ENCODE measurements around the gene WWOX. TPM values are rescaled to one million over a fixed set of nuclear protein-coding genes. Genes with fewer than 3 reads are reported as not detected.

Gene WWOX
- polyA plus RNA-seq, 3 donors = 40.3 to 43.7 (median 41.5) TPM

DNA sequence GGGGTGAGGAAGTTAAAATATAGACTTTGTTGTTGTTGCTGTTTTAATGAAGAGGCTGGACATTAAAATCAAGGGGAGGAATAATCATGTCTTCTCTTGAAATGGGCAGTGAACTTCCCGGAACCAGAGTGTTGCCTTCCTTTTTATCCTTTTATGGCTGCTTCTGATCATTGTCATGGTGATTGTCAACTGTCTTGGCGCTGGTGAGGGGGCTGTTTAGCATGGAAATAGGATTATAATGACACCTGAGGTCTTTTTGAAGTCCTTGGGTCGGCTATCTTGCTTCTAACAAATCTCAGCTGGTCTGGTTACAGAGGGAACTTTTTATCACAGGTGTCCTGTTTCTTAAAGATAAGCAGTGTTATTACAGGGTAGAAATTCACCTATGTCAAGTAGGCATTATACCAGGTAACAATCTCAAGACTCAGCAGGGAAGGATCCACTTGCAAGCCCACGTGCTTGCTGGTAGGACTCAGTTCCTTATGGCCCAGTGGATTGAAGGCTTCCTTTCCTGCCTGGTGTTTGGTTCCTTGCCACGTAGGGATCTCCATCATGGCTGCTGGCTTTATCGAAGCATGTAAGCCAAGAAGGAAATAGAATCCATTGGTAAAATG lies 349.3 kb downstream of the WWOX start:
- no peak for DNase-seq (ENCODE audit: low read depth in 3 of 3, low spot score in 2 of 3)

DNA sequence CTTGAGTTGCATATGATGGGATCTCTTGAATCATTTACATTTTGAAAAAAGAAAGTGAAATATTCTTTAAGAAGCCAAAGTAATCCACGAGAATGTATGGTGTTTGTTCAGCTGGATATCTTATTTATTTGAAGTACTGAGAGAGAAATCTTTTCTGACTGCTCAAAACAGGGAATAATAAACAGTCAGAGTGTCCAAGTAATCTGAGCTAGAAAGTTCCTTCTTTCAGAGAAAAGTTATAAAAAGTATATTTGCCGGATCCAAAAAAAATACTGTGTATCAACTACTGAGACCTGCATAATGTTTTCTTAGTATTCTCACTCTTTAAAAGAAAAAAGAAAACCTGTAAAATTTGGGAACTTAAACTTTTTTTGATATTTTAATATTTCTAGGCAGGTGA lies 350.8 kb downstream of the WWOX start:
- DNase-seq (ENCODE audit: low read depth in 3 of 3, low spot score in 2 of 3) = no peak

DNA sequence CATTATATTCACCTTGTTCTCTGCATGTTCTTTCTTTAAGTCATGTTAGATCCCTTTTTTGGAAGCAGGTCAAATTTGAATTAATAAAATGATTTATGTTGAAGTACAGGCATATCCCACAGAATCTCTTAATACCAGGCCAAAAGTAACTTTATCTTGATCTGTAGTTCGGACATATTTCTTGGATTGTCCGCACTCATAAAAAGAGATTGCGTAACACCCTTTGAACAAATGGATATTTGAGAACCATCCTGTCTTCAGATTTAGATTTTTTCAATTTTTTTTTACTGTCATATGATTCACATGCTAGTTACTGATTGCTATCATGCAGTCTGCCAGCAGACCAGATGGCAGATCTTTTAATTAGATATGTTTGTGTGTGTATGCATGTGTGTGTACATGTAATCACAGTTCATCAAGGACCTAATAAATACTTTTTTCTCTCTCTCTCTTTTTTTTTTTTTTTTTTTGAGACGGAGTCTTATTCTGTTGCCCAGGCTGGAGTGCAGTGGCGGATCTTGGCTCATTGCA lies 352.6 kb downstream of the WWOX start:
- DNase-seq (ENCODE audit: low read depth in 3 of 3, low spot score in 2 of 3) = no peak

DNA sequence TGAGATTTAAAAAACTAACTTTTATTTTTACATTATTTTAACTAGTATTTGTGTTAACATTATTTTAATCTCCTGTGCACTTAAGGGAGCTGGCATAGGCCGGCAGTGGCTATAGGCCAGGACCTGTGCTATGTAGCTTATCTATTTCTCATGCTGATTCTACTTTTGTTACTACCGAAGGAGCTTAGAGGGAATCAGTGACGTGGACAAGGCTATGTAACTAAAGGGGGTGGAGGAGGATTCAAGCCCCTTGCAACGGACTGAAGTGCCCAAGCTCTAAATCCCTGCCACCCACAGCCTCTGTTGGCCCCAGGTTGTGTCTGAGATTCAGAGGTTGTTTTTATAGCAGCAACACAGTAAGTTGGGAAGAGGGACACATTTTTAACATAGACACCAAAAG lies 356.4 kb downstream of the WWOX start:
- DNase-seq (ENCODE audit: low read depth in 3 of 3, low spot score in 2 of 3) = no peak

DNA sequence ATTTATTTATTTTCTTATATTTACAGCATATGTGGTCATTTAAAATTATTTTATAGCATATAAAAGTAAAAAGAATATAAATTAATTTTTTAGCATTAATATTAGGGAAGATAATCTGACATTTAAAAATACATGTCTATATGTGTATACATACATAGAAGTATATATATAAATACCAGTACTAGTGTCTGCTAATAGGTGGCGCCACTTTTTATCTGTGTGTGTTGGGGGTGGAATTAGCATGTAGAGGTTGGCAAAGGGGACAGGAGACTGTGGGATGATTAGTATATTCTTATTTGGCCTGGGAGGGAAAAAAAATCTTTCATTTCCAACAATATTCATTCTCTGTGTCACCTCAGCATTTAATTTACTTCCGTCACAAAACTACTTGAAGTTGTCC lies 359.1 kb downstream of the WWOX start:
- DNase-seq (ENCODE audit: low read depth in 3 of 3, low spot score in 2 of 3) = no peak

DNA sequence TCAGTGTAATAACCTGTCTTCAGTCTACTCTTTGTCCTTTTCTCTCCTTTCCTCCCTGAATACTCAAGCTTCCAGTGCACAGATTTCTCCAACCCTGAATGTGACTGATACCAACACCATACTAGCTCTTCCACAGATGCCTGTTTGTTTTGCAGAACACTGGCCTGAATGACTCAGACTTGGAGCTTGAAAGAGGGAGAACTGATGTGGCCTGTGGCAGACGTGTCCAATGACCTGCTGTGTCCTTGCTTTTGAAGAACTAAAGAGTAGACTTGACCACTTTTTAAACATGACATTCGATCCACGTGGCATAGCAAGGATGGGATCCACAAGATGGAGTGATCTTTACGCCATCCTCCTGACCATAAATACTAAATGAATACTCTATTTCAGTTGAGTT lies 361.0 kb downstream of the WWOX start:
- DNase-seq (ENCODE audit: low read depth in 3 of 3, low spot score in 2 of 3) = no peak

DNA sequence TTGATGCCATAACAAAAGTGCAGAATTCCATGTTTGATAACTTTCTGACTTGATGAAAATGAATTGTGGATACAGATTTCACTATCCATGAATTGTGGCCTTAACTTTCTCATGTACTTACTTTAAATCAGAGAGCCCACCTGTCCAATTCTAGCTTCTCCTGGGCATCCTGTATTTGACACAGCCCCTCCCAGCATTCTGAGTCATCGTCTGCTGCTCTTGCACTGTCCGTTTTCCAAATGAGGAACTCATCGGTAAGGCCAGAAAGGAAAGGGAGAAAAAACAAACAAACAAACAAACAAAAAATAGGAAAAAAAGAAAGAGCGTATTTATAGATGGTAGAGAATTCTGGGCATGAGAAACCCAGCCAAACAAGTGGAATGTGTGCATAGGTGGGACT lies 361.6 kb downstream of the WWOX start:
- no peak for DNase-seq (ENCODE audit: low read depth in 3 of 3, low spot score in 2 of 3)

DNA sequence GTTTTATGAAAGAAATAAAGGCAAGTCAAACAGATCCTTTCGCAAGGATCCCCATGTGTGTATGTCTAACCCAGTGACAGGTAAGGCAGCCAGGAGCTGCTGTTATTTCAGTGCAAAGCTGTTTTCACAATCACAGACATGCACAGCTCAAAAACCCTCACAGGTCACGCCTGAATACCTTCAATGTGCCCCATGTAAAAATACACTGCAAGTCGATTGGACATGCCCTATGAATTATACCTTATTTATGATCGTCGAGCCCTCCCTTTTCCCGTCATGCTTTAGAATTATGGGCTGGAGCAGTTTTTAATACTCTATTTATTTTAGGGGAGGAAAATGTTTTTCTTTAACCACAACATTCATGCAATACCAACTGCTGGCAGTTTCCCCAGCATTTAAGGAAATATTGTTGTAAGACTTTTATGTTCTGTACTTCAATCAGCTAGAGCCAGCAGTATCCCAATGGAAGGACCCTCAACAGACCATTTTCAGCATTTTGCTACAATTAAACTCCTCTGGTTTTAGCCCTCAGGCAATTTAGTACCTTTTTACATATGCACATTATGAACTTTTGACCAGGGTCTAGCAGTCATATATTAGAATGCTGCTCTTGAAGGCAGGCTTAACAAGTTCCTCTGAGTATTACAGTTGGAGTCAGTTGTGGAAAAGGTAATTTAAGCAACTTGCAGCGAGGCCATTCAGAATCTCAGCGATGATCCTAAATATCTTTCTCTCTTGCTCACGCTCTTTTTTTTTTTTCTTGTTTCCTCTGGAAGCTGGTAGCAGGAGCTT lies 362.2 kb downstream of the WWOX start:
- peak in 1 of 3 donors; percentile 14 for DNase-seq (ENCODE audit: low read depth in 3 of 3, low spot score in 2 of 3)

DNA sequence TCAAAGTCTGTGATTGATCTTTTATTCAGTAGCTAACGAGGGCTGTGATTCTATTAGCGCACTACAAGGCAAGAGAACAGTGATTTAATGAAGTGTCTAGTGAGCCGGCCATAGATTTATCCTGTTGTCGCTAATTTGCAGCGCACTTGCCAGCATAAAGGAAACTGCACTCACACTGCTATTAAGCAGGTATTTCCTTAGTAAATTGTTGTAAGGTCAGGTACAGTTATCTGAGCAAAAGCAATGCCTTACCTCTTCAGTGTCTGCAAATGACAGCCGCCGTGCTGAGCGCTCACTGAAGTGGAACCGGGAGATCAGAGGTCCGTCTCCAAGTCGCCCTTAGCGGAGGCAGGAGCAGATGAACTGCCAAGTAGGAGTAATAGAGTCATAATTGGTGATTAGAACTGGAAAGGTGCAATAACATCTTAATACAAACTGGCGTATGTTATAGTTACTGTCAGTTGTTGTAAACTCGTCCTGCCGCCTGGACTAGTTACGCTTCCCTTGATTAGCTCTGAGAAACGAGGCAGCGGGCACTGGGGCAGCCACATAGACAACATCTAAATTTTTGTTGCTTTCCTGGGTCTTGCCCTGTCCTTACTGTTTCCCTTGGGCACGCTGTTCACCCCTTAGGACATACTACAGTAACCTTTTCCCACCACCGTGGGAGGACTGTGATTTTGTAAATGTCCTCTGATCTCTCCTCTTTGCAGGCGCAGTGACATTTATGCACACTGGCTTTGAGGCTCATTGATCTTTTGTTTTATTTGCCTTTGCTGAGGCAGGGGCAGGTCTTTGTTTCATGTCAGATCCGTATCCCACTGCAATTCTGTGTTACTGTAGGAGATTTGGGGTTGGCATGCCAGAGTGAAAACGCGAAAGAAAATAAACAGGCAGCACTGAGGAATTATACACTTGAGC lies 363.1 kb downstream of the WWOX start:
- no peak for DNase-seq (ENCODE audit: low read depth in 3 of 3, low spot score in 2 of 3)

DNA sequence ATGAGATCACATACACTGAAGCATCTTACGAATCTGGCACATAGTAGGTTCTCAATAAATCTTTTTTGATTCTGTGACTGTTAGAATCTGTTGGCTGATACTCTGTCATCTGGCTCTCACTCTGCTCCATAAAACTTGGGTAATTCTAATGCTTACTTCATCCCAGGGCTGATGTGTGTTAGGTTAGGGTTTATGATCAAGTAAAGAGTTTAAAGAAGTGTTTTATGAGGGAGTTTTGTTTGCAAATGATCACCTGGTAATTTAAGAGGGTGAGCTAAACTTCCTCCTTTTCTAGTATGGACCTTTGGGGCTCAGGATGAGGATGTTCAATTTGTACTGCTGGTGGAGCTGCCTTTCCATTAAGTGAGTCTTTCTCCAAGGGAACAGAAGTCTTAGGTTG lies 364.1 kb downstream of the WWOX start:
- no peak for DNase-seq (ENCODE audit: low read depth in 3 of 3, low spot score in 2 of 3)

DNA sequence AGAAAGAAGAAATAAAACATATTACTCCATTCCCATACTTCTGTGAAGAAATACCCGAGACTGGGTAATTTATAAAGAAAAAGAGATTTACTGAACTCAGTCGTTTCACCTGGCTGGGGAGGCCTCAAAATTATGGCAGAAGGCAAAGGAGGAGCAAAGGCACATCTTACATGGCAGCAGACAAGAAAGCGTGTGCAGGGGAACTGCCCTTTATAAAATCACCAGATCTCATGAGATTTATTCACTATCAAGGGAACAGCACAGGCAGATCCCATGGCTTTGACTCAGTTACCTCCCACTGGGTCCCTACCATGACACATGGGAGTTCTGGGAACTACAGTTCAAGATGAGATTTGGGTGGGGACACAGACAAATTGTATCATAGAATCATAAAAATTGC lies 365.4 kb downstream of the WWOX start:
- DNase-seq (ENCODE audit: low read depth in 3 of 3, low spot score in 2 of 3) = no peak

DNA sequence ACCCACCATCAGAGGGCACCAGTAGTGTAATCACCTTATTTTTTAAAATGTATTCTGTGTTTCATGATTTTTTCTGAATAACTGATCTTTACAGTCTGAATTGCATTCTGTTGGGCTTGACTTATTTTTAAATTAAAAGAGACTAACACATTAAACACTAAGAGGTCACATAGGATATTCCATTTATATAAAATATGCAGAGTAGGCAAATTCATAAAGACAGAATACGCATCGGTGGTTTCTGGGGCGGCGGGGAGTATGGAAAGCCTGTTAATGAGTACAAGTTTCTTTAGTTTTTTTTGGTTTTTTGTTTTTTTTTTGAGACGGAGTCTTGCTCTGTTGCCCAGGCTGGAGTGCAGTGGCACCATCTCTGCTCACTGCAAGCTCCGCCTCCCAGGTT lies 366.3 kb downstream of the WWOX start:
- DNase-seq (ENCODE audit: low read depth in 3 of 3, low spot score in 2 of 3) = no peak

DNA sequence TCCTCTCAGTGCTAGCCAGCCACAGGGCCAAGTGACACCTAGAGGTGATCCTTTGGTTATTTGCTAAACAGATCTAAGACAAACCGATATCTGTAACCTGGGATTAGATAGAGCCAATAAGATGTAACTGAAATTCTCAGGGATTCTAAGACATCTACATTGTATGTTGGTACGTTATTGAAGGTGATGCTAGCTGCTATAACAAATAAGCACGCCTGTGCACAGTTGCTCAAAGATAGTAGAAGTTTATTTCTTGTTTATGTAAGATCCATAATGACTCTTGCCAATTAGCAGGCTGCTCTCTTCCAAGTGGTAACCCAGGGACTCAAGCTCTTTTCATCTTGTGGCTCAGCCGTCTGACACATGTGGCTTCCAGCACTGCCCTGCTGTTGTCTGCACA lies 370.3 kb downstream of the WWOX start:
- DNase-seq (ENCODE audit: low read depth in 3 of 3, low spot score in 2 of 3) = no peak

DNA sequence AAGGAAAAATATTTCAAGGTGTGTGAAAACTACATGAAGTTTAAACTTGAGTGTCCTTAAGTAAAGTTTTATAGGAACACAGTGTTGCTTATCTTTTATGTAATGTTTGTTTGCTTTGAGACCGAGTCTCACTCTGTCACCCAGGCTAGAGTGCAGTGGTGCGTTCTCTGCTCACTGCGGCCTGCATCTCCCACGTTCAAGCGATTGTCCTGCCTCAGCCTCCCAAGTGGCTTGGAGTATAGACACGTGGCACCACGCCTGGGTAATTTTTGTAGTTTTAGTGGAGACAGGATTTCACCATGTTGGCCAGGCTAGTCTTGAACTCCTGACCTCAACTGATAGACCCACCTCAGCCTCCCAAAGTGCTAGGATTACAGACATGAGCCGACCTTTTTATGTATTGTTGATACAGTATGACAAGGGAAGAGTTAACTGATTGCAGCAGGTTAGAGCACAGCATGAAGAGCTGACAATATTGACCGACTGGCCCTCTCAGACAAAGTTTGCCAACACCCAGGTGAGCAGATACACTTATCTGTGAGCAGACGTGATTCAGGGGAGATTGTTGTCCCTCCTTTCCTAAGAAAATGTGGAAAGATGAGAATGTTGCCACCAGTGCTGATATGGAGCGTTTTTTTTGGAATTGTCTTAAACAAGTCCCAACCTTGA lies 373.7 kb downstream of the WWOX start:
- DNase-seq (ENCODE audit: low read depth in 3 of 3, low spot score in 2 of 3) = peak in 1 of 3 donors; percentile 29

DNA sequence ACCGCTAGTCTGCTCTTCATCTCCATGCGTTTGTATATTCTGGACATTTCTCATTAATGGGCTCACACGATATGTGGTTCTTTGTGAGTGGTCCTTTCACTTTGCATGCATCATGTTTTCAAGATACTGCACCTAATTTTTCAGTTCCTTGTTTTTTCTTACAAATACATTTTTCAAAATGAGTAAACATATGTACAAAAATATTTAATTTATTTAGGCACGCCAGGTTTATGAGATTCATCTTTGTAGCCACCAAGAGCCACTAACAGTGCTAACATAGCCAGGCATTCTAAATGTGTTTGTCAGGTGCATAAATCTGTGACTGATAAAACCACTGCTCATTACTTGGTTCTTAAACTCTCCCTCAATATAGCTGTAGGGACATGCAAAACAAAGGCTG lies 375.3 kb downstream of the WWOX start:
- no peak for DNase-seq (ENCODE audit: low read depth in 3 of 3, low spot score in 2 of 3)

DNA sequence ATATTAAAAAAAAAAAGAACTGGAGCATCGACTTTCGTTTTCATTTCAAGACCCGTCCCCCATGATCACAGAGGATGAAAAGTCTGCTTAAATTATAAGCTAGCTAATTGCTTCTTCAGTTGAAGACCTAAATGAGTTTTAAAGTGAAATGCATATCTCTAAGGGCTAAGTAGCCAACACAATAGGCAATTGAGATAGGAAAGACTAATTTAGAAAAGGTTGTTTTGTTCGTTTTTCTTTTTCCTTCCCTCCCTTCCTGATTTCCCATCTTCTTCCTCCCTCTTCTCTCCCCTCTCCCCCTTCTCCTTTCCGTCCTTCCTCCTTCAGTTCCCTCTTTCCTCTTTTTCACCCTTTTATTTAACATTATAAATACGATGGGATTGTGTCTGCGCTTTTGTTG lies 377.2 kb downstream of the WWOX start:
- no peak for DNase-seq (ENCODE audit: low read depth in 3 of 3, low spot score in 2 of 3)

DNA sequence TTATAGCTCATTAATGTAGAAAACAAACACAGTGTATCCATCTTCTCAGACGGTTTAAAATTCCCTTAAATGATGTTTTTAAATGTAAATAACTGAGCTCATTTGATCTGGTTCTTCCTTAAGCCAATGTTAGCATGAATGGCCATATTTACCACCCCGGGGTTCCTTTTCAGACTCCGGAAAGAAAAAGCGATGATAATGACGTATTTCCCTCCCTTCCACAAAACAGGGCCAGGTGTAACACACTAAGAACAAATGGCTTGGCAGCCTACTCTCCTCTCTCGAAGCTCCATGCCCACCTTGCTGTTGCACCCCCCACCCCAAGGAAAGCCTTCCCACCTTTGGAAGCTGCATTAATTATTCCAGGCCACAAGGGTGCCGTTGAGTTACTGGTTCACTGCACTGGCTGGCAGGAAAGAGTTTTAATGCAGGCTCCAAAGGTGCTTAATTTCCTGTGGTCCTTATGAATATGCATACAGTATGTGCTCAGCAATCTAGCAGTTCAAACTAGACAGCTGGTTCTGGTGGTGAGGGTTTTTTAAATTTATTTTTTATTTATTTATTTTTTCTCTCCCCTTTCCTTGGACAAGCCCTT lies 378.9 kb downstream of the WWOX start:
- DNase-seq (ENCODE audit: low read depth in 3 of 3, low spot score in 2 of 3) = peak in 1 of 3 donors; percentile 17

DNA sequence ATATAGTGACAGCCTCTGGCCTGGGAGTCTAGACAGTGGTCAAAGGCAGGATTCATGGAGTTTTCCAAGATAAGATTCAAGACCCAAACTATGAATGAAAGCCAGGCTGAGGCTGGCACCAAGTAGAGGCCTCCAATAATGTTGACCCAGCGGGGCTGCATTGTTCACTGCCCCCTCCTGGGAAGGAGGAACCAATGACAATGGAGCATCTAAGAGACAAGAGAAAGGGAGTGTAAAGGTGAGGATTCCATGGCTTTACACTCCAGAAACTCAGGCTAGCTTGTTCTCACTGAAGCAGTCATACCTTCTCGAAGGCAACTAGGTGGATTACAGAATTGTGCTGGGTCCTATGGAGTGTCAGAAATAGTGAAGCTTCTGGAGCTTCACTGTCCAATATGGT lies 380.3 kb downstream of the WWOX start:
- DNase-seq (ENCODE audit: low read depth in 3 of 3, low spot score in 2 of 3) = no peak

DNA sequence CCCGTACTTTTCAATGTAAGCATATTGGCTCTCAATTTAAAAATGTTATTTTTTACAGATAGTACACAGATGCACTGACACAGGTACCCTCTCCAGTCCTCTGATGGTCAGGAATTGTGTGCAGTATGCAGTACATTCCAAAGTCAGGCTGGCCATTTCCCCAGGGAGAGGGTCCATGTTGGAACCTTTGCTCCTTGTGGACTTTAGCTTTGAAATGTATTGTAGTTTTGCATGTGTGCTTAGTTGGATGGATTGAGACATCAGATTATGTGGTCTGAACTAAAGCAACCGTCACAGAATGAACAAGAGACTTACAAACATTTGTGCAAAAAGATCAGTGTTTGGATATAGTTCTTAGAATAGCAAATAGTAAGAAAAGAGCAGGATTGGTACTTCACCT lies 381.1 kb downstream of the WWOX start:
- DNase-seq (ENCODE audit: low read depth in 3 of 3, low spot score in 2 of 3) = no peak

Data from right renal cortex interstitium (tissue), 3 donors.